HL-60 (cell line): ENCODE results near the gene ENTPD2.
A peak's percentile ranks its signal among the peaks of the same experiment; 100 is the strongest.

Source experiments
- POLR2AphosphoS5 ChIP-seq: IDR thresholded peaks from 2 replicates; pipeline ENCODE4 v1.6.1; 2012; ENCODE audit warnings: low read depth
- TF ChIP-seq, protein P1 (sequence below): IDR thresholded peaks from one replicate; pipeline ENCODE4 v1.5.1; 2011; ENCODE audit warnings: low read length, control low read depth, inconsistent platforms; ENCODE audit not compliant: insufficient read depth
- TF ChIP-seq, protein P2 (sequence below): IDR thresholded peaks from 2 replicates; pipeline ENCODE4 v1.6.1; 2012; ENCODE audit warnings: low read depth; ENCODE audit not compliant: insufficient replicate concordance

DNA sequence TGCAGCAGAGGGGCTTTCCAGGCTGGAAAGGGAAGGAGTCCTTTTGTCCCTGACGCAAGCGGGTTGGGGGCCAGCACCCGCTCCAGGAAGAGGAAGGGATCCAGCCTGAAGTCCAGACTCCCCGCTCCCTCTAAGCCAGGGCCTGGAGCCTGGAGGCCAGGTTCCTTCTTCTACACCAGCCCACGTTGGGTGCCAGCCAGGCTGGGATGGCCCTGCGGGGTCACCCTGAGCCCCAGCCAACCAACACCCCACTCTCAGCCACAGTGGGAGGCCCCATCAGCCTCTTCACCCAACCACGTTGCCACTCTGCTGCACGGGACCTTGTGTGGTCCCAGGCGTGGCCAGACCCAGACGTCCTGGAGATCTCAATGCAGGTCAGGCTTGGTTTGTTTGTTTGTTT is 21.0 kb downstream of the ENTPD2 start:
- TF ChIP-seq, protein P1, sequence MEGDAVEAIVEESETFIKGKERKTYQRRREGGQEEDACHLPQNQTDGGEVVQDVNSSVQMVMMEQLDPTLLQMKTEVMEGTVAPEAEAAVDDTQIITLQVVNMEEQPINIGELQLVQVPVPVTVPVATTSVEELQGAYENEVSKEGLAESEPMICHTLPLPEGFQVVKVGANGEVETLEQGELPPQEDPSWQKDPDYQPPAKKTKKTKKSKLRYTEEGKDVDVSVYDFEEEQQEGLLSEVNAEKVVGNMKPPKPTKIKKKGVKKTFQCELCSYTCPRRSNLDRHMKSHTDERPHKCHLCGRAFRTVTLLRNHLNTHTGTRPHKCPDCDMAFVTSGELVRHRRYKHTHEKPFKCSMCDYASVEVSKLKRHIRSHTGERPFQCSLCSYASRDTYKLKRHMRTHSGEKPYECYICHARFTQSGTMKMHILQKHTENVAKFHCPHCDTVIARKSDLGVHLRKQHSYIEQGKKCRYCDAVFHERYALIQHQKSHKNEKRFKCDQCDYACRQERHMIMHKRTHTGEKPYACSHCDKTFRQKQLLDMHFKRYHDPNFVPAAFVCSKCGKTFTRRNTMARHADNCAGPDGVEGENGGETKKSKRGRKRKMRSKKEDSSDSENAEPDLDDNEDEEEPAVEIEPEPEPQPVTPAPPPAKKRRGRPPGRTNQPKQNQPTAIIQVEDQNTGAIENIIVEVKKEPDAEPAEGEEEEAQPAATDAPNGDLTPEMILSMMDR = no peak
- TF ChIP-seq, protein P2, sequence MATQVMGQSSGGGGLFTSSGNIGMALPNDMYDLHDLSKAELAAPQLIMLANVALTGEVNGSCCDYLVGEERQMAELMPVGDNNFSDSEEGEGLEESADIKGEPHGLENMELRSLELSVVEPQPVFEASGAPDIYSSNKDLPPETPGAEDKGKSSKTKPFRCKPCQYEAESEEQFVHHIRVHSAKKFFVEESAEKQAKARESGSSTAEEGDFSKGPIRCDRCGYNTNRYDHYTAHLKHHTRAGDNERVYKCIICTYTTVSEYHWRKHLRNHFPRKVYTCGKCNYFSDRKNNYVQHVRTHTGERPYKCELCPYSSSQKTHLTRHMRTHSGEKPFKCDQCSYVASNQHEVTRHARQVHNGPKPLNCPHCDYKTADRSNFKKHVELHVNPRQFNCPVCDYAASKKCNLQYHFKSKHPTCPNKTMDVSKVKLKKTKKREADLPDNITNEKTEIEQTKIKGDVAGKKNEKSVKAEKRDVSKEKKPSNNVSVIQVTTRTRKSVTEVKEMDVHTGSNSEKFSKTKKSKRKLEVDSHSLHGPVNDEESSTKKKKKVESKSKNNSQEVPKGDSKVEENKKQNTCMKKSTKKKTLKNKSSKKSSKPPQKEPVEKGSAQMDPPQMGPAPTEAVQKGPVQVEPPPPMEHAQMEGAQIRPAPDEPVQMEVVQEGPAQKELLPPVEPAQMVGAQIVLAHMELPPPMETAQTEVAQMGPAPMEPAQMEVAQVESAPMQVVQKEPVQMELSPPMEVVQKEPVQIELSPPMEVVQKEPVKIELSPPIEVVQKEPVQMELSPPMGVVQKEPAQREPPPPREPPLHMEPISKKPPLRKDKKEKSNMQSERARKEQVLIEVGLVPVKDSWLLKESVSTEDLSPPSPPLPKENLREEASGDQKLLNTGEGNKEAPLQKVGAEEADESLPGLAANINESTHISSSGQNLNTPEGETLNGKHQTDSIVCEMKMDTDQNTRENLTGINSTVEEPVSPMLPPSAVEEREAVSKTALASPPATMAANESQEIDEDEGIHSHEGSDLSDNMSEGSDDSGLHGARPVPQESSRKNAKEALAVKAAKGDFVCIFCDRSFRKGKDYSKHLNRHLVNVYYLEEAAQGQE = no peak
- TF ChIP-seq POLR2AphosphoS5 = peak; percentile 48
